ENCODE data around the gene NRXN3.

DNA sequence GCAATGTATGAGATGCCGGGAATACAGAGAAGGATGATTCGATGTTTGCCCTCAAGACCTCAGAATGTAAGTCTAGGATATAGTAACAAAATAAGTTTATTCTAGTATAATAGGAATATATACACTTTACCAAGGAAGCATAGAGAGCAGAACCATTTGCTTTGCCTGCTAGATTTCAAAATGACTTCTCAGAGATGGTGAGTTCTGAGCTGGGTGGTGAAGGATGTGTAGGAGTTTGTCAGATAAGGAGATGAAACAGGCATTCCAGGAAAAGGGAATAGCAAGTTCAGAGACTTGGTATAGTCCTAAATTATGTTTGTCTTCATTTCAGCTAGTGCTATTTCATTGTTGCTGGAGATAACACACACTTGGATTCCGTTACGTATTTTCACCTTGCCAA, 1385.3 kb downstream of the NRXN3 start:
- TF ChIP-seq, protein P1, sequence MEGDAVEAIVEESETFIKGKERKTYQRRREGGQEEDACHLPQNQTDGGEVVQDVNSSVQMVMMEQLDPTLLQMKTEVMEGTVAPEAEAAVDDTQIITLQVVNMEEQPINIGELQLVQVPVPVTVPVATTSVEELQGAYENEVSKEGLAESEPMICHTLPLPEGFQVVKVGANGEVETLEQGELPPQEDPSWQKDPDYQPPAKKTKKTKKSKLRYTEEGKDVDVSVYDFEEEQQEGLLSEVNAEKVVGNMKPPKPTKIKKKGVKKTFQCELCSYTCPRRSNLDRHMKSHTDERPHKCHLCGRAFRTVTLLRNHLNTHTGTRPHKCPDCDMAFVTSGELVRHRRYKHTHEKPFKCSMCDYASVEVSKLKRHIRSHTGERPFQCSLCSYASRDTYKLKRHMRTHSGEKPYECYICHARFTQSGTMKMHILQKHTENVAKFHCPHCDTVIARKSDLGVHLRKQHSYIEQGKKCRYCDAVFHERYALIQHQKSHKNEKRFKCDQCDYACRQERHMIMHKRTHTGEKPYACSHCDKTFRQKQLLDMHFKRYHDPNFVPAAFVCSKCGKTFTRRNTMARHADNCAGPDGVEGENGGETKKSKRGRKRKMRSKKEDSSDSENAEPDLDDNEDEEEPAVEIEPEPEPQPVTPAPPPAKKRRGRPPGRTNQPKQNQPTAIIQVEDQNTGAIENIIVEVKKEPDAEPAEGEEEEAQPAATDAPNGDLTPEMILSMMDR (IDR thresholded peaks at IDR 0.05; ENCODE audit: poor library complexity), result no peak
- no peak for TF ChIP-seq EZH2 (IDR thresholded peaks at IDR 0.05; ENCODE audit: borderline replicate concordance)
- TF ChIP-seq EZH2phosphoT487 (IDR thresholded peaks at IDR 0.05; ENCODE audit: low read depth, severe bottlenecking, unreplicated experiment), result no peak
